ENCODE results near the gene GRB10.

Gene GRB10

DNA sequence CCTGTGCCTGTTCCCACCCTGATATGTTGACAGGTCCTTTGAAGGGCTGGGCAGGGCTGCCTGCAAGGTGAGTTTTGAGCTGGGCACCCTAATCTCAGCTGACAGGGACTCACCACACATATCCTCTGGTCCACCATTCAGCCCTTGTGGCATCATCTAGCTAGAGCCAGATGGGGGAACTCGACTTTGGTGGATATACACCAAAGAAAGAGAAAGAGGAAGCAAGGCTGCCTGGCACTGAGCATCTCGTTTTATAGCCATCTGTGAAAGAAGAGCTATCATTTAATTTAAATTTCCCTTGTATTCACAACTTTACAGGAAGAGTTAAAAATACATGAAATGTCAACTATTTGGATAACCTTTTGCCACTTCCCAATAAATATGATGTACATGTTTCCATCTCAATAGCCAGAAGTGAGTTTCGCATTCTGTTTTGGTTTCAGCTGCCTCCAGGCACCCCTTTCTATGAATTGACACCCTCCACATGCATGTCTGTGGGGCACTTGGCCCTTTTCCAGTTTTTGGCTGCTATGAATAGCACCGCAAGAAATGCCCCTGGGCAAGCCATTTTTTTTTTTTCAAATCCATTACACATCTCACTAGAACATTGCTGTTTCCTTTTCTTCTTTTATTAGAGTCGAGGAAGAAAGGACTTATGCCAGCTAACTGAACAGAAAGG lies 22.9 kb upstream of the GRB10 start:
- DNase-seq (ENCODE audit: insufficient read length, low spot score) (no peak), FAIRE-seq (no peak)

DNA sequence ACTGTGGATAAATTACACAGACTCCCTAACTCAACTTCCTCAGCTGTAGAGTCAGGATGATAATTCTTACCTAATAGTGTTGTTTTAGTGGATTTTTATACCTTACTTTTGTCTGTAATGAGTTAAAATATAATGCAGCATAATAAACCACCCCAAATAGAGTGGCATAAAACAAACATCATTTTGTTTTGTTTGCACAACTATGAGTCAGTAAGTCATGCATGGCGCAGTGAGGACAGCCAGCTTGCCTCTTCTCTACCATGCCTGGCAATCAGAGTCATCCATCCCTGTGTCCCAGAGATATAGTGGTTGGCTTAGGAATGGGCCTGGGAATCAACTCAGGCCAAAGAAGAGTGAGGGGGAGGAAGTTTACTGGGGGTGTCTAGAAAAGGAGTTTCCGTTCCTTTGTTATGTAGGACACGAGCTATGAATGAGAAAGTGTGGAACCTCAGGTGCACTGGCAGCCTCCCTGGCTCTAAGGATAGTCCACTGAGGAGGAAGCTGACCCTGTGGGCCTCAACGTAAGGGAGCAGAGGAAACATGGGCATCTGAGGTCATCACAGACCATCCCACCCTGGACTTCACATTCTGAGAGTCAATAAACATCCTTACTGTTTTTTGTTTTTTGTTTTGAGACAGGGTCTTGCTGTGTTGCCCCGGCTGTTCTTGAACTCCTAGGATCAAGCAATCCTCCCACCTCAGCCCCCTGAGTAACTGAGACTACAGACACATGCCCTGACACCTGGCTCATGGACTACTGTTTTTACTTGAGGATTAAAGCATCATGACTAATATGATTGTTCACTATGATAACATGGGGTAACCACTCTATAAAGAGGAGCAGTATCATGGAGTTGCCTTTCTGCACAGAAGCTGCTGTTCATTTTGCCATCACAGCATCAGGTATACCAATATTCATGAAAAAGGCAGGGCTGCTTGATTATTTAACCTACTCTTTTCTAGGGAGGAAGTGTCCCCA lies 21.0 kb upstream of the GRB10 start:
- no peak for FAIRE-seq
- no peak for DNase-seq (ENCODE audit: insufficient read length, low spot score)

DNA sequence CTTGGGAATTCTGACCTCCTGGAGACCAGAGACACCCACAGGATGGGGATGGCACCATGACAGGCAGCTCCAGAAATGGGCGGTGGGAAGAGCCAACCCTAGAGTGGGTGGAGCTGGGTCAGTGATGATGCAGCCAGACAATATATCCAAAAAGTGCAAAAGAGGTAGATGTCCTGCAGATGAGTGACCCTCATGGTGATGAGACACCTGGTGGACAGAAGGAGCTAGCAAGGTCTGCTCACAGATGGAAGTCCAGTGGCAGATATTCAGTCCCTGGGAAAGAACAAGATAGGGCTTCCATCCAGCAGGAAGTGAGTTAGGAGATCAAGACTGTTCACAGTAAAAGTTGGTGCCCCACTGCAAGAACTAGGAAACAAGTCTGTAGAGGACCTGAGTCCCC lies 19.2 kb upstream of the GRB10 start:
- FAIRE-seq (no peak), DNase-seq (ENCODE audit: insufficient read length, low spot score) (no peak)

DNA sequence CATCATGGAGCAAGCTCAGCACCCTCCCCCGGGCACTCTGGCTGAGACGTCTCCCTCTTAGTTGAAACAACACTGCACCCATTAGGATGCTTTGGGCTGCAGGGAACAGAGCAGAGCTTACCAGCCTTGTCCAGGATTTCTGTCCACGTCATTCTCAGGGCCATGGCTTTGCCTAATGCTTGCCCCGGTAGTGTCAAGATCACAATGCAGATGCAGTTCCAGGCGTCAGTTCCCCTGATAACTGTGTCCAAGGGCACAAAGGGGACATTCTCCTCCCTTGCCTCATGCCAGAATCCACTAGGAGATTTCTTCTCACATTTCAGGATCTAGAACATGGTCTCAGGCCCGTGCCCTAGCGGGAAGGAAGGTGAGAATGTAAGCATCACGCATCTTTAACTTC lies 17.2 kb upstream of the GRB10 start:
- FAIRE-seq (no peak), DNase-seq (ENCODE audit: insufficient read length, low spot score) (no peak)

DNA sequence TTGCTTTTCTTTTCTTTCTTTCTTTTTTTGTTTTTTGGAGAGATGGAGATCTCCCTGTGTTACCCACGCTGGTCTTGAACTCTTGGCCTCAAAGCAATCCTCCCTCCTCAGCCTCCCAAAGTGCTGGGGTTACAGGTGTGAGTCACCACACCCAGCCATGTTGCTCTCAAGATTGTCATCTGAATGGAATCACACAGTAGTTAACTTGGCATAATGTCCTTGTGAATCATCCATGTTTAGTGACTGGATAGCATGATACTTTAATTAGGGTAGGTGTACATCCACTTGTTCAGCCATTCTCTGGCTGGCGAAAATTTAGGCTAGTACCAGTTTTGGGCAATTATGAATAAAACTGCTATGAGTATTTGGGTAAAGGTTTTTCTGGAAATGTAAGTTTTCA lies 15.4 kb upstream of the GRB10 start:
- no peak for DNase-seq (ENCODE audit: insufficient read length, low spot score)
- FAIRE-seq, result no peak

DNA sequence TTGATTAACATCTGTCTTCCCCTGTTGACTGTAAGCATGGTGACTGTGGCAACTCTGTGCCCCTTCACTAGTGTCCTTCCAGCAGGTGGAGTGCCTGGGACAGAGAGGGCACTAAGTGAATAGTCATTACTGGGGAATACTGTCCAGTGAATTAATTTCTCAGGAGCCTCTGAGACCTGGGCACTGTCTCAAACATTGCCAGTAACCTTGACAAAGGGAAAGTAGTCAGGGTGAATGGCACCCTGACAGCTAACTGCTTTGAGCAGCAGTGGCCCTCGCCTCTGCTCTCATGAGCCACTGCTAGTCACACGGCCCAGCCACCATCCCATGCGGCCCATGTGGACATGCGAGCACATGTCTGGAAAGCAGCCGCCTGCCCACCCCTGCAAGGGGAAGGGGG lies 13.1 kb upstream of the GRB10 start:
- FAIRE-seq, result no peak
- DNase-seq (ENCODE audit: insufficient read length, low spot score), result no peak

DNA sequence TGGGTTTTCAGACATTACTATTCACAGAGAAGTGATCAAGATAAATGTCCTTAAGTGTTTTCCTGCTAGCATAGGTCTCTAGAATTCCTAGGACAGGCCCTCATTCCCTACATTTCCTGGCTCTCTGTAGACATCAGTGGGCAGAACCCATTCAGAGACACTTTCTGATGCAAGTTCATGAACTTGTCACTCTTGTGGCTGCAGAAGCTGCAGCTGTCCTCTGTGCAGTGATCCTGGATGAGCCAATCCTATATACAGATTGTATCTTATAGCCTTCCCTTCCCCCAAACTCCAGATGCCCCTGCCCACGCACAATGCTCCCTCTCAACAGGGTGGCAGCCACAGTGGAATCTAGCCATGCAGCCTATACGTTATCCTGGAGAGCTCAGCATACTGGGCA lies 12.6 kb upstream of the GRB10 start:
- FAIRE-seq (no peak), DNase-seq (ENCODE audit: insufficient read length, low spot score) (no peak)

DNA sequence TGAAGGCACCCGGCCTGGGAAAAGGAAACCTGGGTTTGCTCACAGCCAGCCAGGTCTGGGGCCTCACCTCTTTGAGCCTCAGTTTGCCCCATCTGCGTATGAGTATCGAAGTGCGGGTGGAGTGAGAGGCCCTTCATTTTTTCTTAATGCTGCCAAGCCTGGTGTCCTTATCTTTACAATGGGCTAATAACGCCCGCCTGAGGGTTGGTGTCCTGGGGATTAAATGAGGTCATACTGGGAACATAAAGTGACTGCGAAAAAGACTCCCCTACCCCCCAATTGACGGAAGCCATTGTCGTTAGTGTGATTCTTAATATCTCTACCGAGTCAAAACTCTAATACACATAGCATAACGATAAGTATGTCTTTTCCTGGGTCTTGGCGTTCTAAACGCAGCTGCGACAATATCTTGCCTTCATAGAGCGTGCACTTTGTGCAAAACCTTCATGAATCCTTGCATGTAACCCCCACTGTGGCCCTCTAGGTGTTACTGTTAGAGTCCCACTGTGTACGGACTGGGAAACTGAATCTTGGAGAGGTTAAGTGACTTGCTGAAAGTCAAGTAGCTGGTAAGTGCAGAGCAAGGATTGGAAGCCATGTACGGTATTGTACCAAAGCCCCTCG lies 11.4 kb upstream of the GRB10 start:
- no peak for FAIRE-seq

DNA sequence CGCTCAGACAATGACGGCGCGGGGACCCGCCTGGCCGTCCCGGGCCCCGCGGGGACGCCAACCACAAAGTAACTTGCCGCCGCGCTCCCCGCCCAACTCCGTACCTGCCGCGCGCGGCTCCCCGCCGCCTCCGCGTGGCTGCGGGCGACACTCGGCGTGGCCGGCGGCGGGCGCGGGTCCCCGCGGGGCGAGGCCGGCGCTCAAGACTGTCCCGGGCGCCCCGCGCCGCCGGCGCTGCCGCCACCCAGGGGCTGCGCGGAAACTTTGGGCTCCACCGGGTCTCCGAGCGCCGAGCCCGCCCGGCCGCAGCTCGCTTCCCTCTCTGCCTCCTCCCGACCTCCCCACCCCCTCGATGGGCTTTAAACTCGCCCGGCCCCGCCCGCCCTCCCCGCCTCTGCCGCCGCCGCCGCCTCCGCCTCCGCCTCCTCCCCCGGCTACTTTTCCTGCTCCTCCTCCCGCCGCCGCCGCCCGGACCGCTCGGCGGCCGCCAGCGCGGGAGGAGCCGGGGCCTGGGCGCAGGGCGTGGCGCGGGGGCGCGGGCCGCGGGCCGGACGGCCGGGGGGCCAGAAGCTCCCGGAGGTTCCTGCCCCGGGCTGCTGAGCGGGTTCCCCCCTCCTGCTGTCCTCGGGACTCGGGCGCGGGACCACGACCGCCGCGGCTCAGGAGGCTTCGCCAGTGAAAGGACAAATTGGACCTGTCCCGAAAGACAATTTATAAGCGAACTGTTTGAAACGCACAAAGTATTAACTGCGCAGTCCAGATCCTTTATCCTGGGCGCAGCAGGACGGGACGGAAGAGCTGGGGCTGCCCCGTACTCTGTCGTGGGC lies 10.6 kb upstream of the GRB10 start:
- DNase-seq (ENCODE audit: insufficient read length, low spot score), result no peak
- FAIRE-seq, result no peak

More for the DNA sequence above, 11.4 kb upstream of the GRB10 start:
- DNase-seq (ENCODE audit: insufficient read length, low spot score), result no peak

DNA sequence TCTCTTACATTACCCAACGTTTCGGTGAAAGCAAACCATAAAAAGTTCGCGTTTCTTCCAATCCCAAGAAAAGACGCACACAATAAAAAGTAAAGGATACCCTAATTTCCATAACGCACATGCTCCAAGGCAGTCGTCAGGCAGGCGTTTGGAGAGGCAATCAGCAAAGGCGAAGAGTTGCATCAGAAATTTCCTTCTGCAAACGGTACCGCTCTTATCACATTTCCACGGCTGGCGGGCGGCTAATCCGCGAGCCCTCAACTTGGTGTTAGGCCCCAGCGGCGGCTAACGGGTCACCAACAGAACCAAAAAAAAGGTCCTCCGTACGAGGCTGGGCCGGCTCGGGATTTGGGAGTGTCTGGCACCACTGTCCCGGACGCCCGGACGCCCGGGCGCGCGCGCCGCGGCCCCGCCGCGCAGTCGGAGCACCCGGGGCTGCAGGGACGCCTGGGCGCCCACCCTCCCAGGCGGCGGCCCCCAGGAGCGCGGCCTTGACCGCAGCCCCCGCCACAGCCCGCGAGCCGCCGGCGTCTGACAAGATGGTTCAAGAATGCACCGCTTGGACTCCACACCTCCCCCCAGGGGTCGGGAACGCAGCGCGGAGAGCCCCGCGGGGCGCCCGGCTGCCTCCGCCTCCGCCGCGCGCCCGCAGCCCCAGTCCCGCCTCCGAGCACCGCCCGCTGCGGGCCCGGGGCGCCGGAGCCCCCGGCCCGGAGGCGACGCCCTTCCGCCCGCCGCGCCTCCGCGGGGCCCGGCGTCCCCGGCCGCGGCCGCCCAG lies 9.8 kb upstream of the GRB10 start:
- no peak for FAIRE-seq
- no peak for DNase-seq (ENCODE audit: insufficient read length, low spot score)

DNA sequence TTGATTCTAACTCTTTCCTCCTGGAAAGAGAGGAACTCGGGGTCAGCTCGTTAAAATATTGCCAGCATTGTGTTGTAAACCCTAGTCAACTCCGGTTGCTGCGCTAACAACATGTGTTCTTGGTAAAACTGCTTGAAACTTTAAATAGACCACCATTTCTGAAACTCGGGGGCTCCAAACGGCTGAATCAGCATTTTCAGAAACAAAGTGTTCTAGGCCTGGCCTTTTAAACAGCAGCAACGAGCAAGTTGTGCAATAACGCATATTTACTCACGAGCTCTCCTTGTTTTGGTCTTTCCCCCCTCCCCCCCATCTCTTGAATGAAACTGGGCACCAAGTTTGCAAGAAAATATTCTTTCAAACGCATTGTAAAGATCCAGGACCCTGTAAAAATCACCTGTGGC lies 9.2 kb upstream of the GRB10 start:
- DNase-seq (ENCODE audit: insufficient read length, low spot score) (no peak), FAIRE-seq (no peak)

DNA sequence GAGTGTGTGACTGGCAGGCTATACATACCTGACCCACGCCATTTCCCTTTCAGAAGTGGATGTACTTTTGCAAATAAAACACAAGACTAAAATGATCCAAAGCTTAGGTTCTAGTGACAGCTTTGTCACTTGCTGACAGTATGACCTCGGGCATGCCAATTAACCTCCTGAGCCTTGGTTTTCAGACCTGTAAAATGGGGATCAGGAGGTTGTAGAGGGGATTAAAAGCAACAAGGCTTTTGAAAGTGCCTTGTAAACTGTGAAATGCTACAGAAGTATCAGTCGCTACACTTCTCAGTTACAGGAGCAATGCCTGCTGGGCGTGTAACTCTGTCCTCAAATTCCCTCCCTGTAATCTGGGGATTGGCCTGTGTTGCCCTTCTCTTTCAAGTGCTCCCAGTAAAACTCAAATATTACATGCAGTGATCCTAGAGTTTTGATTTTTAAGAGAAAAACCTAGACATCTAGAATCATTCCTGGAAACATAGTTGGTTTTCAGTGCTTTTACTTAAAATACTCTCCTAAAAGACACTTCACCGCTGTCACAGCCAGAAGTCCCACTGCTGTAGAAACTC lies 8.8 kb upstream of the GRB10 start:
- DNase-seq (ENCODE audit: insufficient read length, low spot score) (no peak), FAIRE-seq (no peak)

DNA sequence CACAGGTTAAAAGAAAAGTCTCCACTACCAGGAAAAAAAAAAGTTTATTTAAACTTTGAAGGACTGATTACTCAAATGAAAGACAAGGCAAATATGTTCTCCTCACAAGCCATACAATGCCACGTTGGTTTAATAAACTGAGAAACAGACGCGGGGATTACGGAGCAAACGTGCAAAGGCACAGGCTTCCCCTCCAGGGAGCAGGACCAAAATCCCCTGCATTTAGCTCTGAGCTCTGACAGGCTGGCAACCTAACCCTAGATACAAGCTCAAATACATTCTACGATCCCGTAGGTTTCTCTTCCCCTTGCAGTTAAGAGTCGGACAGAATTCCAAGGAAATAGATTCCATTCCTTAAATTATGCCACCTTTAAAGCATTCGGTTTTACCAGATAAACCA lies 7.7 kb upstream of the GRB10 start:
- FAIRE-seq (no peak), DNase-seq (ENCODE audit: insufficient read length, low spot score) (no peak)

DNA sequence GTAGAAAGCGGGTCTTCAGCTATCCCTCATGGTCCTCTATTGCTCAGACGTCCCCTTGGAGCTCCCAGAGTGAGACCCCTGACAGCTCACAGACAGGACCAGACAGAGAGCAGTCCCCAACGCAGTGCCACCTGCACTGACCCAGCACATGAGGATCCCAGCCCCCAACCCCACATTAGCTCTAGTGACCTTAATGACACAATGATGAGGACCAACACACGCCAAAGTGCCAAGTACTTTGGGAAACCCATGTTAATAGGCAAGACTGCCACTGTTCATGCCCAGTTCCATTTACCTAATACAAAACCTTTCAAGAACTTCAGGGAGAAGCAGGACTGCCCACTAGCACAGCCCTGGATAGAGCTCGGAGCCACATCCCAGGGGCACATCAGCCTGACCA lies 5.7 kb upstream of the GRB10 start:
- FAIRE-seq (no peak), DNase-seq (ENCODE audit: insufficient read length, low spot score) (no peak)

DNA sequence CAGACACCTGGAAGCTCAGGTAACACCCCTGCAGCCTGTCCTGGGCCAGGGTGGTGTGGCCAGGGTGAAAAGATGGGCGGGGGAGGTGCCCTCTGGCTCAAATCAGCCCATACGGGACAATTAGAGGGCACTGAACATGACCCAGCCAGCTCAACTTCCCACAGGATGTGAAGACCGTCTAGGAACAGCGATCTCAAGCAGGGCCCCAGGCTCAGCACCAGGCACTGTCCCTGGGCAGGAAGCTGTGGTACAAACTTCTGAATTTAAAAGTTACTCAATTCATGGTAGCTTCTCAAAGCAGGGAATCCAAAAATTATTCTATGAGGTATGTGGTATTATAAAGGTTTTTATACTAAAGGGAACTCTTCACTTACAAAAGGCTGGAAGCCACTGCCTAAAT lies 5.1 kb upstream of the GRB10 start:
- DNase-seq (ENCODE audit: insufficient read length, low spot score) (no peak), FAIRE-seq (no peak)

DNA sequence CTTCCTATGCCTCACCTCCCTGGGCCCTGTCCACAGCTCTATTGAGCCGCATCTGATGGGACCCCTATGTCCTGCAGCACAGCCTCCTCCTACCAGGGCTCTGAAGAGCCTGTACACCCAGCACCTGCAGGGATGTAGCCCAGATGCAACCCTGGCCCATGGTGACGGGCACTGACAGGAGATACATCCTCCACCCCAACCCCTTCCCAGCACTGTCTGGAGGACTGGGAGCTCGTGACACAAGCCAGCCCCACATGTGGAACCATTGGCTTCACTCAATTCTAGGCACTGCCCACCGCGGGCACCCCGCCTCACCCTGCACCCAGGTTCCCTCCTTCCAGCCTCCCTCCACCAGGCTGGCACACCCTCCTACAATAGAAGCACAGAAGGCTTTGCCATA lies 2.6 kb upstream of the GRB10 start:
- FAIRE-seq (no peak), DNase-seq (ENCODE audit: insufficient read length, low spot score) (no peak)

DNA sequence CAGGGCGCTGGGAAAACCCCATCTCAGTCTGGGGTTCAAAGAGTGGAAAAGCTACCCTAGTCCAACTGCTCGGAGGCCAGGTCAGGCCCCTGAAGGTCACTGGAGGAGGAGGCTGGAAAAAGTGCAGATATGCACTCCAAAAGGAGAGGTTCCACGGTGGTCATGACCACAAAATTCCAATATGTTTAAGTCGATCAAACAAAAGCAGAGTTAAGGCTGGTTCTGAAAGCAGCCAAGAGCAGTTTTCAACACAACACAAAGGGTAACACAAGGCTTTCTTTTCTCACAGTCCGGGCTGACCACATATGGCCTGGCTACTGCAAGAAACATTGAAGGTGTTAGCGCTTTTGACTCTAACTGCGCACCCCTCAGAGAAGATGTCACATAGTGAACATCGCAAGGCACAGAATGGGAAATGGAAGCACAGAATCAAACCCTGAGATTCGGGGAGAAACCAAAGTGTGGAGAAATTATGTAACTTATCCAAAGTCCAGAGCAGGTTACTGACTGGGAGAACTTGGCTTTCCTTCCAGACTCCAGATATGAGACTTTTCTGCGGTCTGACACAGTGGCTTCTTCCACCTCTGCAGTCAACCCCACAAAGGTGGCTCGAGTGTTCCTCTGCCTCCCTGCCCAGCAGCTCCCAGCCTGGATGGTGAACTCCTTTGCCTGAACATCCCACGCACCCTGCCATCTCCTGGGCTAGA lies 1.3 kb upstream of the GRB10 start:
- FAIRE-seq, result no peak

DNA sequence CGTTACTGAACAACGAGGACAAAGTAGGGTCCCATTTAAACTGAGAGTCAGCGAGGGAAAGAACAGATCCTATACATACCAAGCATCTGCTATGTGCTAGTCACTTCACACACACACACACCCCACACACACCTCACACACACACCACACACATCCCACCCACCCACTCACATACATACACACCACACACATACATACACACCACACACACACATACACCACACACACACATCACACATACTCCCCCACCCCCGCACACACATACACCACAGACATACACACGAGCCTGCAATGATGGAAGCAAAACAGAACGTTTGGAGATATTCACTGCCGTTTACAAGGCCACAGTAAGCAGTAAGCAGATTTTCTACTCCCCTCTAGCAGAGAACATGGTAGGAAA lies 607 bp upstream of the GRB10 start:
- no peak for FAIRE-seq
- no peak for DNase-seq (ENCODE audit: insufficient read length, low spot score)

More for the DNA sequence above, 1.3 kb upstream of the GRB10 start:
- DNase-seq (ENCODE audit: insufficient read length, low spot score), result no peak
